GM18517 (cell line): ENCODE measurements around the gene GNG4.
"Not testable (repeated sequence)": the region's sequence is repeated elsewhere in the genome, so short reads cannot be mapped to it uniquely, and the experiment has no call there.

Source experiments
- ATAC-seq: cut with Tn5 transposase; IDR thresholded peaks from one replicate; pipeline ENCODE4 v1.9.1; 2021; ENCODE audit warnings: mild to moderate bottlenecking, moderate library complexity; ENCODE audit not compliant: unreplicated experiment

GNG4 gene

GRCh38 chr1:235588156-235588555 is 61.4 kb downstream of the GNG4 start:
- ATAC-seq, result no peak

- ATAC-seq, result no peak
Measured at GRCh38 chr1:235586992-235587391, 62.6 kb downstream of the GNG4 start.

- no peak for ATAC-seq
Measured at GRCh38 chr1:235586413-235586812, 63.2 kb downstream of the GNG4 start.

- no peak for ATAC-seq
Measured at GRCh38 chr1:235584973-235585372, 64.6 kb downstream of the GNG4 start.

GRCh38 chr1:235583511-235584001 is 66.0 kb downstream of the GNG4 start:
- ATAC-seq, result no peak

GRCh38 chr1:235582130-235582529 is 67.5 kb downstream of the GNG4 start:
- ATAC-seq, result no peak

- ATAC-seq, result no peak
Measured at GRCh38 chr1:235579891-235580290, 69.7 kb downstream of the GNG4 start.

- no peak for ATAC-seq
Measured at GRCh38 chr1:235575597-235575996, 74.0 kb downstream of the GNG4 start.

GRCh38 chr1:235573880-235574279 is 75.7 kb downstream of the GNG4 start:
- ATAC-seq, result no peak

- ATAC-seq, result not testable (repeated sequence)
Measured at GRCh38 chr1:235572971-235573370, 76.6 kb downstream of the GNG4 start.

GRCh38 chr1:235571482-235571881 is 78.1 kb downstream of the GNG4 start:
- no peak for ATAC-seq

GRCh38 chr1:235567812-235568503 is 81.6 kb downstream of the GNG4 start:
- ATAC-seq, result no peak

- no peak for ATAC-seq
Measured at GRCh38 chr1:235566084-235566483, 83.5 kb downstream of the GNG4 start.

- ATAC-seq, result no peak
Measured at GRCh38 chr1:235563513-235564061, 86.0 kb downstream of the GNG4 start.

- no peak for ATAC-seq
Measured at GRCh38 chr1:235562589-235562988, 87.0 kb downstream of the GNG4 start.

- ATAC-seq, result no peak
Measured at GRCh38 chr1:235558621-235559169, 90.9 kb downstream of the GNG4 start.

GRCh38 chr1:235557495-235557894 is 92.1 kb downstream of the GNG4 start:
- ATAC-seq, result no peak

- no peak for ATAC-seq
Measured at GRCh38 chr1:235556807-235557206, 92.8 kb downstream of the GNG4 start.

- ATAC-seq, result no peak
Measured at GRCh38 chr1:235553112-235553551, 96.5 kb downstream of the GNG4 start.

- ATAC-seq, result no peak
Measured at GRCh38 chr1:235552146-235552716, 97.4 kb downstream of the GNG4 start.

GRCh38 chr1:235549351-235550139 is 100.0 kb downstream of the GNG4 start:
- ATAC-seq, result no peak
